Cardiac fibroblast (primary cell): ENCODE results near the gene LRRC59.

Source experiments
- DNase-seq, 2 donors: peaks; one replicate each; pipeline versions ENCODE4 v3.0.0 to v3.0.0-alpha.2; 2010; ENCODE audit warnings: low read depth in 2 of 2
- H3K4me3 ChIP-seq, 2 donors: replicated peaks in 1 of 2; 1 replicate in 1 of 2; 2 replicates in 1 of 2; pipeline ENCODE4 v1.5.1; 2011; ENCODE audit warnings: low read depth in 2 of 2, low read length in 2 of 2, mild to moderate bottlenecking in 2 of 2, moderate library complexity in 1 of 2
- CTCF ChIP-seq: IDR thresholded peaks from one replicate; pipeline ENCODE4 v1.5.1; 2011; ENCODE audit warnings: low read depth, mild to moderate bottlenecking, low read length, inconsistent platforms

Gene LRRC59

GRCh38 chr17:50356892-50357510 lies 40.3 kb downstream of the LRRC59 start:
- no peak for DNase-seq

GRCh38 chr17:50356418-50356817 lies 40.9 kb downstream of the LRRC59 start:
- H3K4me3 ChIP-seq: no peak overlapping the region
- no peak for DNase-seq
- no peak for TF ChIP-seq CTCF

More at GRCh38 chr17:50356892-50357510, 40.3 kb downstream of the LRRC59 start:
- H3K4me3 ChIP-seq: no peak overlapping the region
- no peak for TF ChIP-seq CTCF

- no peak for TF ChIP-seq CTCF
- no peak overlapping the region for H3K4me3 ChIP-seq
- no peak for DNase-seq
Measured at GRCh38 chr17:50355701-50356341, 41.5 kb downstream of the LRRC59 start.

GRCh38 chr17:50355336-50355700 lies 42.0 kb downstream of the LRRC59 start:
- TF ChIP-seq CTCF: no peak
- H3K4me3 ChIP-seq: no peak overlapping the region
- DNase-seq: no peak

GRCh38 chr17:50354776-50355175 lies 42.5 kb downstream of the LRRC59 start:
- no peak for TF ChIP-seq CTCF
- no peak for DNase-seq
- H3K4me3 ChIP-seq: no peak overlapping the region

GRCh38 chr17:50354198-50354597 lies 43.1 kb downstream of the LRRC59 start:
- no peak overlapping the region for H3K4me3 ChIP-seq
- no peak for TF ChIP-seq CTCF
- DNase-seq: no peak
